ENCODE results near the gene YBX2. TPM values are rescaled to one million over a fixed set of nuclear protein-coding genes. Genes with fewer than 3 reads are reported as not detected.

YBX2 gene
- total and polyA plus RNA-seq, 2 donors (not counting 1 experiment from before 2014, with no cell fraction given), result 0.15 to 0.22 TPM

GRCh38 chr17:7281074-7281952 lies 13.1 kb downstream of the YBX2 start, which contains the start of gene SLC2A4:
Gene SLC2A4 (plus strand): TSS chr17:7281718. CDS start chr17:7281935, 217 bp downstream.
- Histone ChIP-seq H3K9me3 (ENCODE audit: control extremely low read depth in 1 of 3, control insufficient read depth in 2 of 3, insufficient read depth in 1 of 3, low read length in 2 of 3) (peaks cover 0 to 18% (median 0%) of the 10 kb centered on the region in 3 donors), H3K4me1 (ENCODE audit: control insufficient read depth in 2 of 2, insufficient read depth in 2 of 2, low read length in 2 of 2) (peaks cover 20 to 31% of the 10 kb centered on the region in 2 donors), H3K79me2 (ENCODE audit: control insufficient read depth, insufficient read depth, low read length) (no peaks in the 10 kb centered on the region), H3K27me3 (replicated peaks in 1 of 4; ENCODE audit: control extremely low read depth in 1 of 4, control insufficient read depth in 3 of 4, insufficient read depth in 4 of 4, low read length in 3 of 4) (peaks cover 0 to 46% (median 13%) of the 10 kb centered on the region in 4 experiments), H4K20me1 (ENCODE audit: control insufficient read depth, insufficient read depth, low read length, poor library complexity, severe bottlenecking) (no peaks in the 10 kb centered on the region), H3K9ac (ENCODE audit: low read length) (peak within 1 kb of the TSS; percentile 67), H3K4me3 (ENCODE audit: control extremely low read depth in 1 of 5, extremely low read depth in 1 of 5, insufficient read depth in 1 of 5, low read depth in 2 of 5, low read length in 4 of 5) (peak within 1 kb of the TSS; percentile 2 to 69 (median 53)), H2AFZ (ENCODE audit: insufficient read depth, low read depth, low read length, poor library complexity, severe bottlenecking) (peak within 1 kb of the TSS; percentile 64), H3K4me2 (replicated peaks; ENCODE audit: low read depth, low read length, poor library complexity, severe bottlenecking) (peak within 1 kb of the TSS; percentile 98), H3K36me3 (replicated peaks in 1 of 2; ENCODE audit: control extremely low read depth in 1 of 2, control insufficient read depth in 1 of 2, extremely low read depth in 1 of 2, insufficient read depth in 2 of 2, low read length in 1 of 2) (no peaks in the 10 kb centered on the region), H3K27ac (ENCODE audit: low read length in 2 of 2) (no peak within 1 kb of the TSS)
- 1% methylated on average over 67 of the region's 71 CpGs for WGBS (ENCODE audit: insufficient coverage)
- TF ChIP-seq CTCF (IDR thresholded peaks at IDR 0.05) (no peak), EZH2 (IDR thresholded peaks at IDR 0.05; ENCODE audit: borderline replicate concordance, insufficient read depth, low read depth, low read length, poor library complexity, severe bottlenecking) (no peak)
- peak; percentile 80 for ATAC-seq (ENCODE audit: low read depth)
- H3K4me3 Mint-ChIP-seq, result peak within 1 kb of the TSS; percentile 92
- ChIA-PET POLR2A (interaction anchor here (0.6 to 1.5 kb wide), 6 partner anchors 12 to 281 kb away, joined by 3 to 7 read pairs (median 4); partner anchors contain the start of gene GABARAP), CTCF (interaction anchor here (0.6 to 10.9 kb wide), 10 partner anchors 10 to 877 kb away, joined by 3 to 115 read pairs (median 4); partner anchors contain the start of genes ACADVL, ACAP1 and DLG4)
- intact Hi-C loops (cut with micrococcal nuclease), result loop anchor here (2.0 kb wide), 1 partner anchor 19 kb away; the partner anchor contains the start of gene CLDN7
- DNase-seq, result peak; percentile 87
- H3K27ac Mint-ChIP-seq, result peak within 1 kb of the TSS; percentile 76
- H3K4me1 Mint-ChIP-seq, result peaks cover 20% of the 10 kb centered on the region
- H3K27me3 Mint-ChIP-seq, result peaks cover 23% of the 10 kb centered on the region
- H3K9me3 Mint-ChIP-seq (ENCODE audit: insufficient read depth), result no peaks in the 10 kb centered on the region

Data from B cell (primary cell).